NCI-H2029 (cell line): ENCODE data around the gene LRRC38.
"Not testable (repeated sequence)": the region's sequence is repeated elsewhere in the genome, so short reads cannot be mapped to it uniquely, and the experiment has no call there.

ENCODE experiments used
- DNase-seq: peaks from one replicate; lab custom pipeline; 2025; lab: John Stamatoyannopoulos, UW

Gene LRRC38, protein sequence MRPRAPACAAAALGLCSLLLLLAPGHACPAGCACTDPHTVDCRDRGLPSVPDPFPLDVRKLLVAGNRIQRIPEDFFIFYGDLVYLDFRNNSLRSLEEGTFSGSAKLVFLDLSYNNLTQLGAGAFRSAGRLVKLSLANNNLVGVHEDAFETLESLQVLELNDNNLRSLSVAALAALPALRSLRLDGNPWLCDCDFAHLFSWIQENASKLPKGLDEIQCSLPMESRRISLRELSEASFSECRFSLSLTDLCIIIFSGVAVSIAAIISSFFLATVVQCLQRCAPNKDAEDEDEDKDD

DNA sequence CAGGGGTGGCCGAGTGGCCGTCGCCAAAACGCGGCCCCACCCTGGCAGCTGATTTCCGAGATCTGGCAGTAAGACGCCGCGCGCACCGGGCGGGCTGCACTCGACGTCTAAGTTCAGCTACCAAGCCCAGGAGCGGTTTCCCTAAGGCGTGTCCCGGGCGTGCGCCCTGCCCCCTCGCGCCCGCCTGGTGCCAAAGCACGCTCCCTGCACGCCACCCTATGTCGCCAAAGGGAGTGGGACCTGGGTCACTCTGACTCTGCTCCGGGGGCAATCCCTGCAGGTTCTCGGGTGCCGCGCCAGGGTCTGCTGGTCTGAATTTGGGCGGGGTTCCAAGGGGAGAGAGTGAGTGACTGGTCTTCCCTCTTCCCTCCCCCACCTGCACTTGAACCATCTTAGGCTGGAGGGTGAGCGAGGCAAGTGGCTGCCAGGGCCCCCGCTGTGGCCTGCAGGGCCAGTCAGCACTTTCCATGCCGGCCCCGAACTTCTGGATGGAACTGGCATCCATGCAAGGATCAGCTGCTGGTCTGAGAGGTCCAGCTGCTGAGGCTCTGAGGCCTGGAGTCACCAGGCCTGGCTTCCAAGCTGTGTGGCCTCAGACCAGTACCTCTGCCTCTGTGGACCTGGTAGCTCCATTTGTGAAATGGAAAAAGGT is at the start of gene LRRC38:
Gene LRRC38 (minus strand): TSS at position 109 of the 652 bp plus-strand sequence. CDS start 410 bp downstream, outside the sequence.
- no peak for DNase-seq

DNA sequence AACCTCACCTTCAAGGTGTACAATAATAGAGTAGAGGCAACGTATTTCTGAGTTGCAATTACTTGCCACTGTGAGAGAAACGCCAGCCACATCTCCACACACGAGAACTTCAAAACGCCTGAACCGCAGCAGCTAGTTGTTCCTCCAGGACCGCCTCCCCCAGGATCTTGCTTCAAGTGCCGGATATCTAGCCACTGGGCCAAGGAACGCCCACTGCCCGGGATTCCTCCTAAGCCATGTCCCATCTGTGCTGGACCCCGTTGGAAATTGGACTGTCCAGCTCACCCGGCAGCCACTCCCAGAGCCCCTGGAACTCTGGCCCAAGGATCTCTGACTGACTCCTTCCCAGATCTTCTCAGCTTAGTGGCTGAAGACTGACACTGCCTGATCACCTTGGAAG is 49.2 kb upstream of the LRRC38 start:
- DNase-seq, result not testable (repeated sequence)

DNA sequence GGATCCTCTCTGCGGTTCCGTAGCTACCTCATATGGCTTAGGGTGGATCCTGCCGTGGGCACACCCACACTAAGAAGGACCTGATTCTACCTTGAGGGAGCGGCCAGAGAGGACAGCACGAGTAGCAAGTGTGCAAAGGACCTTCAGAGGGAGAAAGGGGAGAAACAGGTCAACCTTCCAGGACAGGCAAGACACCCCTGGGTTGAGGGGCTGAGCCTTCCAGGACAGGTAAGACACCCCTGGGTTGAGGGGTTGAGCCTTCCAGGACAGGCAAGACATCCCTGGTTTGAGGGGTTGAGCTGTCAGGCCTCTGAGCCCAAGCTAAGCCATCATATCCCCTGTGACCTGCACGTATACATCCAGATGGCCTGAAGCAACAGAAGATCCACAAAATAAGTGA is 46.7 kb upstream of the LRRC38 start:
- no peak for DNase-seq

DNA sequence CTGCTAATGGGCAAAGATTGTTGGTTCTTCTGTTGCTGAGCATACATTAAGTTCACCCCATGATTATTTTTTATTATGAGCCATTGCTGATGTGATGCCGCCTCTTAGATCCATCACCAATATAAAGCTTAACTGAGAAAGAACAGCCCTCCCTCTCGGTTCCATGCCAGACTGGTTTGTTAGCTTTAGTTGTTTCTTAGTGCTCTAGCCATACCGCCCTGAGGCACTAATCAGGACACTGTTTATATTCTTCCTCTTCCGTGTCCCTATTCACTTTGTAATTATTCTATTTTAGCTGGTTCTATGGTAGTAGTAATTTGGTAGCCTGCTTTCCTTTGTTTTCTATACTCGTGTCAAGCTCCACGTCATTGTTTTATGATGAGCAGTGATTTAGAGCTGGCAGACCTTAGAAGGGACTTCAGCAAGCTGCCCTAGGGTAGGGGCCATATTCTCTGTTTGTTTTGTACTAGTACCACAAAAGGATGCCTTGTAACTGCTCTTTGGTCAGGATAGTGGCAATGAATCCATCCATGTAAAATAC is 42.5 kb upstream of the LRRC38 start:
- no peak for DNase-seq

DNA sequence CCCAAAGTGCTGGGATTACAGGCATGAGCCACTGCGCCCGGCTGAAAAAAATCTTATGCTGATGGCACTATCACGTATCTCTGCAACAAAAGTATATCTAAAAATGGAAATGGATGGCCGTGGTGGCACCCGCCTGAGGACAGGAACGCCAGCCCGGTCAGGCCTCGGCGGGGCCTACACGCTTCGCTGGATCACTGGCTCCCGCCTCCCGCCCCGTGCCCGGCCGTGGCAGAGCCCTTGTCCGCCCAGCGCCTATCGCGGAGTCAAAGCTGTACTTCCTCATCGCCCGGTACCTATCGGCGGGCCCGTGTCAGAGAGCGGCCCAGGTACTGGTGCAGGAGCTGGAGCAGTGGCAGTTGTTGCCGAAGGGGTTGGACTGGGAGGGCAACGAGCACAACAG is 41.0 kb upstream of the LRRC38 start:
- no peak for DNase-seq

DNA sequence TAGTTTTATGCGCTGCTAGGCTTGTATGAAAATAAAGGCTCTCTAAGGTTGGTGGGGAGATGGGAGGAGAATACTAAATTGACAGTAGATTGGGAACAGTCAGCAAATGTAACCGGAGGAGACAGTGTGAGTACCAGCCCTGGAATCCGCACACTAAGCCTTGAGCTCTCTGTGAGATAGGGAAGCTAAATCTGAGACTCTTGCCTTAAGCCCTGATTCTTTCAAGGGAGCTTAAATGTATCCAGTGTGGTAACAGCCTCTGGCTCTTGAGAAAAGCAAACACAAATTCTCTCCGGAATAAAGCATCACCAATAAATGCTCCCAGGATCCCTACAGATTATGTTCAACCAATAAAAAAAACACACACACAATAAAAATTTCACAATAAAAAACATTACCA is 36.9 kb upstream of the LRRC38 start:
- no peak for DNase-seq

DNA sequence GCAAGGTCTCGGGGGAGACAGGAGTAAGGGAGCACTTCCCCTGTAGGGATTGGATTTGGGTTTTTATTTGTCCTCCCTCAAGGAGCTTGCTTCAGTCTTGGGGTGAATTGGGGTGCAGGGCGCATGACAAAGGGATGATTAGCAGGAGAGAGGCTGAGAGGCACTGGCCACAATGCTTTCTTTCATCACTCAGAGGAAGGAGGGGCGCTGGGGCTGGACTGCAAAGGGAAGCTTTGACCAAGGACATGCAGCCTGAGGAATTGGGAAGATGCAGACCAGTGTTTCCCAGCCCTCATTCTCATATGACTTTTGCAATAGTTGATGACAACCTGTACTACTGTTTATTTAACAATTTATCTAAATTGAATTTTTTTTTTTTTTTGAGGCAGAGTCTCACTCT is 35.7 kb upstream of the LRRC38 start:
- no peak for DNase-seq

DNA sequence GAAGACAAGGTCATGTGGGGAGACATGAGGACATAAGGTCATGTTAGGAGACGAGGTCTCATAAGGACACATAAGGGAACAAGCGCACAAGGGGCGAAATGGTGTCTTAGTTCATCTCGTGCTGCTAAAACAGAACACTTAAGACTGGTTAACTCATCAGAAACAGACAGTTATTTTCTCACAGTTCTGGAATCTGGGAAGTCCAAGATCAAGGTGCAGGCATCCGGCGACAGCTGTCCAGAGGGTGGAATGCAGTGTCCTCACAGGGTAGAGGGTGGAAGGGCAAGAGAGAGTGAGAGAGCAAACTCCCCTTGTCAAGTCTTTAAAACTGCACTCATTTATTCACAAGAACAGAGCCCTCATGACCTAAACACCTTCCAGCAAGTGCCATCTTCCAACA is 35.2 kb upstream of the LRRC38 start:
- DNase-seq, result no peak

DNA sequence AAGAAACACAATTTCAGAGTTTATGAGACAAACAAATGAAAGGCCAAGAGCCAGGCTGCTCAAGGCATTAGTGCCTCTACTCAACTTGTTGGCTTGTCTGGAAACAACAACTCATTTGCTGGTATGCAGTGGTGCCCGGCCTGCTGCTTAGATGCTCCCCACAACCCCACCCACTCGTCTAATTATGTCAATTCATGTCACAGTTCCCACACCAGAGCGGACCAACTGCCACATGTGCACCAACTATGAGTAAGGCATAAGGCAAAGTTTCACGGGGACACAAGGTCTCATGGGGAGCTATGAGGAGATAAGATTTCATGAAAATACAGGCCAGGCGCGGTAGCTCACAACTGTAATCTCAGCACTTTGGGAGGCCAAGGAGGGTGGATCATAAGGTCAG is 34.5 kb upstream of the LRRC38 start:
- no peak for DNase-seq

DNA sequence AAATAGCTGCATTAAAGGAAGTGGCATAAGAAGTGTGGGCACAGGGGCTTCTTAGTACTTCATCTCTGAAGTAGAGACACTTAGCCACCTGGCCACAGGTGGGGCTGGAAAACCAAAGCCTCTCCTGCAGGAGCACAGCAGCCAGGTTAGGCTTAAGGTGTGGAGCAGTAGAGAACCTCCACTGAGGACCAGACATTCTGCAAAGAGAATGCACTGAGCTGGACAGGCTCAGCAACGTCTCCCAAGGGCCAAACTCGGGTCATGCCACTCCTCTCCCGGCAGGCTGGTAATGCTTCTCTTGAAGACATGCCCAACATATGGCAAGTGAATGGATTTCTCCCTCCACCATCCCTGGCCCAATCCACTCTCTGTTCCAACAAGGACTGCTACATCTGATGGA is 33.0 kb upstream of the LRRC38 start:
- no peak for DNase-seq

DNA sequence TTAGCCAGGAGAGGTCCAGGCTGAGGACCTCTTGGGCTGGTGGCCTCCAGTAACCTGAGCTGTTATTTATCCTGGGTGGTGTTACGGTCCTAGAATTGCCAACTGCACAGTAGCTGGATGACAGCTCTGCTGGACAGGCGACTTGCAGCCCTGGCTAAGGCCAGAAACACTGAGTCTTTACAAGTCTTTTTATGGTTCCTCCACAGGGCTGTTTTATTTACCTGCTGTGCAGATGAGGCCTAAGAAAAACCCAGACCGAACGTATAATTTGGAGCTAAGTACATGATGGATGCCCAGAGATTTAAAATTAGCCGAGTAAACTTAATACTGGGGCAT is 30.4 kb upstream of the LRRC38 start:
- no peak for DNase-seq

DNA sequence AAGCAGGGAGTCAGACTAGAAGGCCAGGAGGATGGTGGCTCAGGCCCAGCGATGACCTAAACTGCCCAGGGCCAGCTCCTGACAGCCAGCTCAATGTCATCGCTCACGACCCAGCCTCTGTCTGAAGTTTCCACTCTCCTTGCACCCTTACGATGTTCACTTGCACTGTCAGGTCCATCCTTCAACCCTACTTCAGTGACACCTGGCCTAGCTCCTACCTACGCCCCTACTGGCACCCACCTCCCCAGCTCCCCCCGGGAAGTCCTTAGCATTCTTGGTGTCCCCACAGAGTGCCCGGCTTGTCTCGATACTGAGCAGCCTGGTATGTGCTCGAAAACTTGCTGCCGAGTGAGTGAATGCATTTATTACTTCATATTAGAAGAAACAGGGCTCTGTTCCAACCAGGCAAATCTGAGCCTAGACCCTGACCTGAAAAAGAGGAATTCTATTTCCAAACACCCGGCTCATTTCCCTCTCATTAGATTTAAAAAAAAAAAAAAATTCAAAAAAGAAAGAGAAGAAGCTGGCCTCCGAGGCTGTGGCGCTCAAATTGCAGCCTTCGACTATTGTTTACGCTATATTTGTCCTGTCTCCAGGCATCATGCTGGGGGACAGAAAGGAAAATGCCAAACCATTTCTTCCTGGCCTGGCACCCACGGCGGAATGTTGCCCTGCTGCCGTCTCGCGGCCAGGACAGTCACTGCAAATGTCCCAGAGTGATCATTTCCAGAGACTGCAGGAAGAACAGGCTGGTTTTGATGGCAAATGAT is 29.8 kb upstream of the LRRC38 start:
- DNase-seq, result peak; percentile 30

DNA sequence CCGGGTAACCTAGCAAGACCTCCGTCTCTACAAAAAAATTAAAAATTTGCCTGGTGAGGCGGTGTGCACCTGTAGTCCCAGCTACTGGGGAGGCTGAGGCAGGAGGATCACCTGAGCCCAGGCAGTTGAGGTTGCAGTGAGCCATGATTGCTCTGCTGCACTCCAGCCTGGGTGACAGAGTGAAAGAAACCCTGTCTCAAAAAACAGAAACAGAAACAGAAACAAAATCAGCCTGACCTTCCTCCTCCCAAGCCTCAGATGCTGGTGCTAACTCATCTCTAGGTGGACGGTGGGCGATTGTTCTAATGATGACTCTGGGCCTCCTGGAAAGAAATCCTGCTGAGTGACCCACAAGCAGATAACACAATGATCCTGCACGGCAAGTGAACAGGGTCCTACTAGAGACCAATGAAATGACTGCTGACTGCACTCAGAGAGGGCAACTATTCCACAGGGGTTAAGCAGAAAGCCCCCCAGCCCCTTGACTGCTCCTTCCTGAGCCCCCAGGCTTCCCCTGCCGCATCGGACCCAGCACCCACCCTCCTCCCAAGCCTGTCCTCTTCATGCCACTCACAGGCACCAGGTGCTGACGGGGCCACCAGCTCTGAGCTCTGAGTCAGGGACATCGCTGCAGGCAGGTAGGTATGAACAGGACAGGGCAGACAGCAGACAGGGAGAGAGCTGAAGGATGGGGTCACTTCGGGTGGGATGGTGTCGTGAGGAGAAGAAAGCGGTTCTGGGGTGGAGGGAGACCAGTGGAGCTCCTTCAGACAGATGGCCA is 27.8 kb upstream of the LRRC38 start:
- DNase-seq, result no peak

DNA sequence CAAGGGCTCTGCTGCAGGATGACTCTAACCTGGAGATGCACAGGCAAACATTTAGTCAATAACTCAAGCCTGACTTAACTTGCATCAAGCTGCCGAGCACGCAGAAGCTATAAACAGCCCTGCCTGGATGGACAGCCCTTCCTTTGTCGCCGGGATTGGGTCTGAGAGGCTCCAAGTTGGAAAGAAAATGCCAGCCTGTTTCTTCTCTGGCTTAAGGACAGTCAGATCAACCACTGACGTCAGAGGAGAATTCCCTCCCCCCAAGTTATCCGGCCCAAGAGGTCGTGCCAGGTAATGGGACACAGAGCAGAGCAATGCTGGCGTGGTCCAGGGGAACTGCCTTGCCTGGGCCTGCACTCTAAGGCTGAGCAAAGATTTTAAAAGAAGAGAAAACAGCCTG is 27.1 kb upstream of the LRRC38 start:
- DNase-seq, result no peak

DNA sequence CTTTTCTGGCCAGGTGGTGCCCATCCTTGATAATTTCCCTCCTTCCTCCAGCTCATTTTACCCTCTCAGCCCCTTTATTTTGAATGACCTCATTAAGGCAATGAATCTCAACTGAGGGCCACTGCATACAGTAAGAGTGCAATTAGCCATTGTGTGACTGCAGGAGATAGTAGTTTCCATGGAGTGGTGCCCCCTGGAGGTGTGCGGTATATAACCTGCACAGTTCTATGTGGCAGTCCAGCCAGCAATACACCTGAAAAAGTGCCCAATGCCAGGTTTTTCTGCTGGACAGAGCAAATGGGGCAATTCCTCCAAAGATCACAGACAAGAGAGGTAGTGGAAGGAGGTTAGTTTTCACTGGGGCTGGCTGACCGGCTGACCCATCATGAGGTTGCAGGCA is 25.9 kb upstream of the LRRC38 start:
- DNase-seq, result peak; percentile 32

DNA sequence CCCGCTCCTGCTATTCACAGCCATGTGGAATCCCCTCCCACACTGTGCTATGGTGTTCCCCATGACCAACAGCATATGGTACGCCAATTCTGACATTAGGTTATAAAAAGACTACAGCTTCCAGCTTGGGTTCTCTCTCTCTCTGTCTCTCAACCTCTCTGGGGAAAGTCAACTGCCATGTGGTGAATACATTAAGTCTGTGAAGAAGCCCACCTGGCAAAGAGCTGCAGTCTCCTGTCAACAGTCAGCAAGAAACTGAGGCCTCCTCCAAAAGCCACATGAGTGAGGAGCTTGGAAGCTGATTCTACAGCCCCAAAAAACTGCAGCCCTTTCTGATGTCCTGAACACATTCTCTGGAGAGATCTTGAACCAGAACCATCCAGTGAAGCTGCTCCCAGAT is 25.0 kb upstream of the LRRC38 start:
- DNase-seq, result no peak

DNA sequence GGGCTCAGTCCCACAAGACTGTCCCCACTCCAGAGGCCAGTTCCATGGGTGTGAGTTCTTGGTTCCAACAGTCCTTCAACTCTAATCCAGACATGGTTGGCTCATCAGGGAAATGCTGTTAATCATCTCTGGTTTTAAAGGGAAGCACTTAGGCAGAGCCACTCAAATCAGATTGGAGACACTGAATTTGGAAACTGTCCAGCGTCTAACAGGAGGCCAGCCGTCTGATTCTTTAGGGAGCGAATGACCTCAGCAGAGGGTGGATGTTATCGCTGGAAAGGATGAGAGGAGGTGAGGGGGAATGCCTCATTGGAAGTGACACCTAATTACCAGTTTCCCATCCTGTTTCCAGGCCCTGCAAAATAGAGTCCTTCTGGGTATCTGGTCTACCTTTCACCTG is 22.8 kb upstream of the LRRC38 start:
- DNase-seq, result peak; percentile 57

DNA sequence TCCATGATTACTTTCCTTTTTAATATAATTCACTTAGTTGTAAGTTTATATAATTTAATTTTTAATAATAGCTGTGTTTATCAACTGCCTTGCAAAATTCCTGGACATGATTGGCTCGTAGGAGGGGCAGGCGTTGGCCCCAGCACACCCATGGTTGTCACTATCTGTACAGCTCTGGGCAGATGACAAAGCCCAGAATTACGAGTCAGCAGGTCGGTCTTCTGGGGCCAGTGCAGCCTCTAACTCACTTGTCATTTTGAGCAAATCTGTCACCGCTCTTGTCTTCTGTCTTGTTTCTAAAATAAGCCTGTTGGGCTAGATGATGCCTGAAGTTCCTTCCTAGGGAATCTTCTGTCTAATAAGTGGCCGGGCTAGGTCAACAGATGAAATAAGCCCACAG is 21.4 kb upstream of the LRRC38 start:
- no peak for DNase-seq

DNA sequence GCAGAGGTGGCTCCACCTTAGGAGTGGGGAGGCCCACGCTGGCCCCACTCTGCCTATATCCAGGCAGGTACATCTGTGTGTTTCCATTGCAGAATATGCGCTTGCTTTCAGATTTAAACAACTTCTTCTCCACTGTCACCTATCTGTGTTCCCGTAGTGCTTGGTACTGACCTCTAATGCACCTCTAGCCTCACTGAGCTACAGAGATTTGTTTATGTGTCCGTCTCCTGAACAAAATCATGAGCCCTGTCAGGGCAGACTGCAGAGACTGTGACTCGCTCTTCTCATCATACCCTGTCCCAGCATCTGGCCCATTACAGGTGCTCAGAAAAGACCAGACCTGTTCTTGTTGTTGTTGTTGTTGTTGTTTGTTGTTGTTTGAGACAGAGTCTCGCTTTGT is 14.5 kb upstream of the LRRC38 start:
- no peak for DNase-seq

DNA sequence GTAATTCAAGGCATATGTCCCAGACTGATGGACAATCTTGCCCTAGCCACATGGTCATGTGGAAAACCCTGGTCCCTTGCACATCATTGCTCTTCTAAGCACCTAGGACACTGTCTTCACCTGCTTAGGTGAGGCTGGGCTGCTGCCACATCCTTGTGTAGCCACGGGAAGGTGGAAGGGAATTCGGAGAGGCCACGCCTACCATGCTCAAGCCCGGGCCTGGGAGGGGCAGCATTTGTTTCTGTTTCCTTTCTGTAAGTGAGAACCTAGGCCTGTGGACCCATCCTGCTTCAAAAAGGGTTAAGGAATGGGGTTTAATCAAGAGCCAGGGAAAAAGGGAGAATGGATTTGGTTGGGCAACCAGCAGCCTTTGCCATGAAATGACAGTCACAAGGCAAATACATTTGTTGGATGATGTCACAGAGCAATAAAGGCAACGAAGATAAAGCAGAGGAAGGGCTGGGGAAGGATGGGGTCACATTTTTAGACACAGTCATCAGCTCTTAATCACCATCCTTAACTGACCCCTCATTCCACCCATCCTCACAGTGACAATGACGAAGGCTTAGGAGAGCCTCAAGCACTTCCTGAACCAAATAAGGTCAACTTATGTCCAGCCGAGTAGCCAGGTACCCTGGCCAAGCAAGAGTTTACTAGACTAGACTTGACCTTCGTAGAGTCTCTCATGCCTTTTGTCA is 10.1 kb upstream of the LRRC38 start:
- no peak for DNase-seq

DNA sequence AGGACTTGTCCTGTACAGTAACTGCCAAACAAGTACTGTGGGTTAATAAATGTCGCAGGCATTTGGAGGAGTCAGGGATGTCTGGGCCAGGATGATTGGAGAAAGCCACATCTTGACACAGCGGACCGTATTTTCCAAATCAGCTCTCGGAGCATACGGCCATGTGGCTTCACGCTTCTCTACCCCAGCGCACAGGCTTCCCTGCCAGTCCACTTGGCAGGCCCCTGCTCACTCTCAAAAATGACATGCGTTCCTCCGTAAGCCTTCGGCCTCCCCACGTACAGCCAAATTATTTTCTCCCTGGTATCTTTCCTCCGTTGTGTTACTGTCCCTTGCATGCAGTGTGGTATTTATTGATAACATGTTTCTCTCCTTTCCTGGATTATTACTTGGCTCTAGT is 7.2 kb upstream of the LRRC38 start:
- DNase-seq, result no peak
